DMS79 (cell line): Measurements from ENCODE around the gene TXNL4A.

Experiments used
- DNase-seq: peaks from one replicate; lab custom pipeline; 2025; lab: John Stamatoyannopoulos, UW

Gene TXNL4A

DNA sequence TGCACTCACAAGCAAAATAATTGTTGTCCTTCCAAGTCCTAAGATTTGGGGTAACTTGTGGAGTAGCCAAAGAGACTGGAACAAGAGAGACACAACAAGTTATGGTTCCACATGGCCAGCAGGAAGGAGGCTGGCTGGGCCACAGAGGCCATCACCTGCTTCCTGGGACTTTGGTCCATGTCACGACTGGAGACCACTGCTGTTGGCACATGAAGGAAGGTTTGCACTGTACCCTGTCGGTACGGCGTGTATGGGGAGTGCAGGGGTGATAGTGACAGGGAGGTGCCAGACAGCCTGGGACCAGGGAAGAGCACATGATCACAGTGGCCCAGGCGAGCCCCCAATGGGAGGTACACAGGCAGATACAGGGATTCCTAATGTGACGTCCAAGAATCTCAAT lies 52.4 kb downstream of the TXNL4A start:
- DNase-seq = no peak

- no peak for DNase-seq
Measured at GRCh38 chr18:79935499-79935898, 52.9 kb downstream of the TXNL4A start.

DNA sequence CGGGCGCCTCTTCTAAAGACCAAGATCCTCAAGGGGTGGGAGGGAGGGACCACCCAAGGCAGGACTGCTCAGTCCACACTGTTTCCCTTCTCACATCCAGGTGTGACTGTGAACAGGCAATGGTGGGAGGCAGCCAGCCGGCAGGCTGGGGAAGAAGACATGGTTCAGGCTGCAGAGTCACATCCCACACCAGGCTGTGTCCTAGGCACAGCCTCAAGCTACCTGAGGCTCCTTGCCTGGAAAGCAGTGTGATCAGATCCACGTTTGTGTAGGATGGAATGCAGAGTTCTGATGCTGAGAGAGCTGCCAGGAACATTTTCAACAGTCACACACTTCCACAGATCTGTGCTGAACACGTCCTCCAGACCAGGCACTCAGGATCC lies 53.3 kb downstream of the TXNL4A start:
- DNase-seq = no peak

- no peak for DNase-seq
Measured at GRCh38 chr18:79934311-79935097, 53.9 kb downstream of the TXNL4A start.

DNA sequence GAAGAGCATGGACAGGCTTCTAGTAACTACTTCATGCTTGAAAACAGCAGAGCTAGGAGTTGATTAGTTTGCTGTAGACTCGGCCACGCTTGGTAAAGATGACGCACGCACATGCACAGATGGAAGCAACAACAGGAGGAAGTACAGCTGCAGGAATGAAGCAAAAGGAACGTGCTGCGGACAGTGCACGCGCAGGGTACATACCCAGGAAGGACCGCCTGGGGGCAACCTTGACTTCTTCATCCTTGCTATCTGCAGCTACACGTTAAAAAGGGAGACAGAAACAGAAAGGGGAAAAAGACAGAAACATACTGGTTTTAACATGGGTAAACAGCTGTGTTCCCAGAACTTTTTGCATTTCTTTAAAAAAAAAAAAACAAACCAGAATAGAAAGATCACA lies 54.6 kb downstream of the TXNL4A start:
- DNase-seq = no peak

- no peak for DNase-seq
Measured at GRCh38 chr18:79932907-79933306, 55.5 kb downstream of the TXNL4A start.

DNA sequence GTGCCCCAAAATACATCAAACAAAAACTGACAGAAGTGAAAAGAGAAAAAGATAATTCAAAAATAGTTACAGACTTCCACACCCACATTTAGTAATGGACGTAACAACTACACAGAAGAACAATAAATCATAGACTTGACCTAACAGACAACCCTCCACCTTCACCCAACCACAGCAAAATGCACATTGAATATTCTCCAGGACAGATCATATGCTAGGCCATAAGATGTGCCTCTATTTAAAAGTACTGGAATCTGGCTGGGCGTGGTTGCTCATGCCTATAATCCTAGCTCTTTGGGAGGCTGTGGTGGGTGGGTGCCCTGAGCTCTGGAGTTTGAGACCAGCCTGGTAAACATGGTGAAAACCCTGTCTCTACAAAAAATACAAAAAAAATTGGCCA lies 56.9 kb downstream of the TXNL4A start:
- no peak for DNase-seq

GRCh38 chr18:79930020-79930642 lies 58.2 kb downstream of the TXNL4A start:
- no peak for DNase-seq

DNA sequence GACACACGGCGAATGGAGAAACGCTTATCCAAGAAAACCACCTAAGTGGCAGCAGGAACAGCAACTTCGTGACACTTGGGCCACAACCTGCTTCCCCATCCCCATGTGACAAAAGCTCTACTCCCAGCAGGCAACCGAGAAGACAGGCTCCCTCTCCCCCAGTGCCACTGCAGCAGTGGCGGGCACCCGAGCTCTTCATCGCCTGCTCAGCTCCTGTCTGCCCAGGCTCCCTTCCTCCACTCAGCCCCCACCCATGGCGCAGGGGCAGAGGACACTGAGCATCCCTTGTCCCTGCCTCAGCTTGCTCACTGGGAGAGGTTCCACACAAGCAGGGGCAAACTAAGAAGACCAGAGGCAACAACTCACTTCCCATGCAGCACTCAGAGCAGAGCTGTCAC lies 59.8 kb downstream of the TXNL4A start:
- no peak for DNase-seq

GRCh38 chr18:79927607-79928562 lies 60.5 kb downstream of the TXNL4A start:
- no peak for DNase-seq

DNA sequence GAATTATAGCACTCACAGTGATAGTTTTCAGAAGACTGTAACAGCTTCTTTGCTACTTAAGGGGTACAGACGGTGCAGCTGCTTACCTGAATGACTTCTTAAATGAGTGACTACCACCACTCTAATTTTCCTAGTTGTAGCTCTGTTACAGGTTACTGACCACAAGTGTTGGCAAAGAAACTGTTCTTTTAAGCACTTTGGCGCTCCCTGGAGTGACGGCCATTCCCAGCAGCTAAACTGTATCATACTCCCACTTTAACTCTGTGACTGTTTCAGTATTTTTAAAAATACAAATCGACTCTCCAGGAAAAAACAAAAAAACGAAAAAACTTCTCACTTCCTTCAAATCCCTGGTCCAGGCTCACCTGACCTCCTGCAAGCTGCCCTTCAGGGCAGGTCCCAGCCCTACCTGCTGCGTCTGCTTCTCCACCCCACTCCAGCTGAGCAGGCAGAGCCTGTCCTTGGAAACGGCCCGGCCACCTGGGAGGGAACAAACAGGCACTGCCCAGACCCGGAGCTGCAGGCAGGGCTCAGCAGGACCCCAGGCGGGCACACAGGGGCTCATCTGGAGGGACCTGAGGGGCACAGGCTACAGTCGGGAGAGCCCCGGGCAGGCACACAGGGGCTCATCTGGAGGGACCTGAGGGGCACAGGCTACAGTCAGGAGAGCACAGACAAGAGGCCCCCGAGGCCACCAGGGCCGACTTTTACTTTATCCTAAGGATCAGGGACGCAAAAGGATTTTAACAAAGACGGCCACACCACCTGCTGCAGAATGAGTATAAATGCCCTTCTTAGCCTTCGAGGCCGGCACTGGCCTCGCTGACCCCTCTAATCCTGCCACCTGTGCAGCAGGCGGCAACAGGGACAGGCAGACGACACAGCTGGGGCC lies 61.4 kb downstream of the TXNL4A start:
- peak; percentile 15 for DNase-seq

GRCh38 chr18:79926306-79926705 lies 62.1 kb downstream of the TXNL4A start:
- no peak for DNase-seq

DNA sequence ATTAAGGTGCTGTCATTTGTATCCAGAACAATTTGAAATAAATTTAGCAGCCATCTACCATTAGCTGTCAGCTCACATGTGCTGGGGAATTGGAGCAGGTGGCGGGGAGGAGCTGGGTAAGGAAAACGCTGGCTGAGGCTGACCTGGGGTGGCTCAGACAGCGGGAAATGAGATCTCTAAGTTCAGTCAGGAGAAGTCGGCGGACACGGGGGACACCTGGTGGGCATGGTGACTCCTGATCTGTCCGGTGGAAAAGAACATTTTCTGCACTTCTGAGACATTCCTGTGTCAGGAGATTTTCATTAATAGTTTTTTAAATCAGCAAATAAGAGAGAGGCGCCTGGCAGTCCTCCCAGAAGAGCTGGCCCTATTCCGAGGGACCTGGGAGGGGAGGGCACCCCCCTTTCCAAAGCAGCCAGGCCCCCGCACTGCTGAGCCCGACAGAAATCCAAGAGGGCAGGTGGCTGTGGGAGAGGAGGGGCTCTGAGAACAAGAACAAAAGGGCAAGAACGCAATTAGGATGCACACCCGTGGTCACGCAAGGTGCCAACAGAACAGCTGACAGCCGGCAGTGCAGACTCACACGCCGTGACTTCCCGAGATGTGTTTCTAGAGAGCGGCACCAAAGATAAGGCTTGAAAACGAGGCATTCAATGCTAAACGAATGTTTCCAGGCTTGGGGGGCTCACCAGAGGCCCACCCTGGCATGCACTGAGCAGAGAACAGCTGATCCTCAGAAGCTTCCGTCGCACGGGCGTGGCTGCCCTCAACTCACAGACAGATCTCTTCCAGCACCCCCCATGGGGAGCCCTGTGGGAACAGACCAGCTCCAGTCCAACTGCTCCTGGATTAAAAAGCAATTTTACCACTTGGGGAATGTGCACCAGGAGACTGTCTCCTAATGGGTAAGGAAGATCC lies 63.3 kb downstream of the TXNL4A start:
- peak; percentile 93 for DNase-seq

DNA sequence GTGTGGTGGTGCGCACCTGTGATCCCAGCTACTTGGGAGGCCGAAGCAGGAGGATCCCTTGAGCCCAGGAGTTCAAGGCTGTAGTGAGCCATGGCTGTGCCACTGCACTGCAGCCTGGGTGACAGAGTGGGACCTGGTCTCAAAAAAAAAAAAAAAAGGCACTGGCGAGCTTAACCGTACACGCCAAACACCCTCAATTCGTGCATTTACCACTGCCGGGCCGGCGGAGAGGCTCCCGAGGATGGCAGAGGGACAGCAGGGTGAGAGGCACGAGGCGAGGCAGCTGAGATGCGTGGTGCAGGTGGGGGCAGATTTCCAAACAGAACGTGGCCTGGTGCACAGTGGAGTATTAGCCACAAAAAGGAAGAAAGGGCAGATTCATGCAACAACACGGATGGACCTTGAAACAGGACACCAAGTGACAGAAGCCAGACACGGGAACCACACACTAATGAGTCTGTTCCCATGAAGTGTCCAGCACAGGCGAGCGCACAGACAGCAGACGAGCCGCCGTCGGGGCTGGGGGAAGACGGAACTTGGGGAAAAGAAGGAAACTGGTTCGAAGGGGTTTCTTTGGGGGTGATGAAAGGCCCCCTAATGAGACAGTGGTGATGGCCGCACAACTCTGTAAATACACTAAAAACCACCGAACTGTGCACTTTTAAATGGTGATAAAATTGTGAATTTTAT lies 64.3 kb downstream of the TXNL4A start:
- DNase-seq = no peak

- no peak for DNase-seq
Measured at GRCh38 chr18:79922971-79923411, 65.4 kb downstream of the TXNL4A start.

DNA sequence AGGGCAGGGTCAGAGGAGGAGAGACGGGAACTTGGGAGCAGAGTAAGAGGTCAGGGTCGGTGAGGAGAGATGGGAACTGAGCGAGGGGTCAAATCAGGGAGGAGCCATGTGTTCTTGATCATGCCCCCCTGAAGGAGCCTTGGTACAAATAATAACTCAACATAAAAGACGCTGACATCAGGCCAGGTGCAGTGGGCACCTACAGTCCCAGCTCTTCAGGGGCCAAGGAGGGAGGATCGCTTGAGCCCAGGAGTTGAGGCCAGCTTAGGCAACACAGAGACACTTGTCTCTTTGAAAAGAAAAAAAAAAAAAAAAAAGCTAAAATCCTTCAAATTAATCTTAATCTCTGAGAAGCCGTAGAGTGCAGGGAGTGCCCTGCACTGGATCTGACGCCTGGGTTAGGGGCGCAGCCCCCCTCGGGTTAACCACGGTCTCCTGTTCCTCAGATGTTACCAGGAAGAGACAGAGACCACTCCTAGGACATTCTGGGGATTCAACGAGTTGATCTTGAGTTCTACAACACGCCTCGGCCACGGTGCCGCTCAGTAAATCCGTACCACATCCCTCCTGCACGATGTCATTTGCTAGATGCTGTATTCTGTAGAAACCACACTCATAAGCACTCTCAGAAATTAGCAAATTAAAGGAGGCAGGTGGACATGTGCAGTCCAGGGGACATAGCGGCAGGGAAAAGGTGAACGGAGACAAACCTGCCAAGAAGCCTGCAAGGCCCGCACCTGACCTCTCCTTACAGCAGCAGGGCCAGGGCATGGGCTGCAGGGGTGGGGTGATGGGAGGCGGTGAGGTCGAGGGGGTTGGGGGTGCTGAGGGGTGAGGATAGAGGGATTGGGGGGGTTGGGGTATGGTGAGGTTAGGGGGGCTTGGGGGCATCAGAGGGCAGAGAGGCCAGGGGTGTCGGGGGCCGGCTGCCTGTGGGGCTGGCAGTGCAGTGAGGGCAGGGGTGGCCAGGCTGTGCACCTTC lies 66.1 kb downstream of the TXNL4A start:
- no peak for DNase-seq
